Left ventricle myocardium superior (tissue), 1 donor: Measurements from ENCODE around the gene DOCK3. TPM values are rescaled to one million over a fixed set of nuclear protein-coding genes. Genes with fewer than 3 reads are reported as not detected.
A peak's percentile ranks its signal among the peaks of the same experiment; 100 is the strongest.
"Not testable (repeated sequence)": the region's sequence is repeated elsewhere in the genome, so short reads cannot be mapped to it uniquely, and the experiment has no call there.

Source experiments
- ATAC-seq: fragments of 200-7000 bp; cut with Tn5 transposase; one replicate; pipeline ENCODE4 v1.9.1; 2020; ENCODE audit warnings: mild to moderate bottlenecking, moderate library complexity
- DNase-seq: peaks from one replicate; pipeline ENCODE4 v3.0.0-alpha.2; 2020
- intact Hi-C: fragments of 100-400 bp; cut with micrococcal nuclease; formaldehyde crosslinking; loops from one replicate; pipeline ENCODE4 v1.11.0; 2022
- total RNA-seq: library from RNA; stranded (reverse); fragmentation: NEBNext Ultra II Directional; extraction: Animal tissue kit (Norgen Biotek cat#: 25700); gene quantifications from one replicate; pipeline ENCODE4 v1.2.1, GENCODE V29; 2021
- donor health status: DM: no; HTN: yes; CAD: no; lungs with severe emphysema.

DOCK3 gene
- total RNA-seq, 1 donor from 2014 or later: 3.8 TPM

DNA sequence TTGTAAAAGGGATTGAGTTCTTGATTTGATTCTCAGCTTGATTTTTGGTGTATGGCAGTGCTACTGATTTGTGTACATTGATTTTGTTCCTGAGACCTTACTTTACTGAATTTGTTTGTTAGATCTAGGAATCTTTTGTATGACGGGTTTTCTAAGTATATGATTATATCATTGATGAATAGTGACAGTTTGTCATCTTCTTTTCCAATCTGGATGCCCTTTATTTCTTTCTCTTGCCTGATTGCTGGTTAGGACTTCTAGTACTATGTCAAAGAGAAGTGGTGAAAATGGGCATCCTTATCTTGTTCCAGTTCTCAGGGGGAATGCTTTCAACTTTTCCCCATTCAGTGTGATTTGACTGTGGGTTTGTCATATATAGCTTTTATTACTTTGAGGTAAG lies 103.0 kb downstream of the DOCK3 start:
- intact Hi-C loops: no loop called here
- ATAC-seq (no peak), DNase-seq (no peak)

- not testable (repeated sequence) for ATAC-seq
These were observed 107.0 kb downstream of the DOCK3 start for GRCh38 chr3:50781766-50782165.

DNA sequence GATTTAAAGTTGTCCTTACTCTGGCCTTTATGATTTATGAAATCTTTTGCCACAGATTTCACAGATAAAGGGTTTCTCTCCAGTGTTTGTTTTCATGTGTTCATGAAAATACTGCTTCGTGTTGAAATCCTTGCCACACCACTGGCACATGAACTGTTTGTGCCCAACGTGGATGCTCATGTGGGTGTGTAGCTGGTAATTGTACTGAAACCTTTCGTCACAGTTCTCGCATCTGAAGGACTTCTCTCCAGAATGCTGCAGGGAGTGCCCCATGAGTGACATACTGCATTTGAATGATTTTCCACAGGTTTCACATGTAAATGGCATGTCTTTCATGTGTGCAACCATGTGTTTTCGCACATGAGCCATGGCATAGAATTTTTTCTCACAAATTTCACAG lies 111.9 kb downstream of the DOCK3 start:
- DNase-seq: no peak
- intact Hi-C loops: no loop called here
- ATAC-seq: no peak

More at GRCh38 chr3:50781766-50782165, 107.0 kb downstream of the DOCK3 start:
- DNase-seq, intact Hi-C loops: not testable (repeated sequence)

GRCh38 chr3:50790894-50791293 lies 116.2 kb downstream of the DOCK3 start:
- intact Hi-C loops, ATAC-seq, DNase-seq: not testable (repeated sequence)

DNA sequence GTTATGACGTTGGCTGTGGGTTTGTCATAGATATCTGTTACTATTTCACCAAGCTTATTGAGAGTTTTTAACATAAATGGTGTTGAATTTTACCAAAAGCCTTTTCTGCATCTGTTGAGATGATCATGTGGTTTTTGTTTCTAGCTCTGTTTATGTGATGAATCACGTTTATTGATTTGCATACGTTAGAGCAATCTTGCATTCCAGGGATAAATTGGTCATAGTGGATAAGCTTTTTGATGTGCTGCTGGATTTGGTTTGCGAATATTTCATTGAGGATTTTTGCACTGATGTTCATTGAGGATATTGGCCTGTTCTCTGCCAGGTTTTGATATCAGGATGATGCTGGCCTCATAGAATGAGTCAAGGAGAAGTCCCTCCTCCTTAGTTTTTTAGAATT lies 117.8 kb downstream of the DOCK3 start:
- intact Hi-C loops: no loop called here
- ATAC-seq: no peak

DNA sequence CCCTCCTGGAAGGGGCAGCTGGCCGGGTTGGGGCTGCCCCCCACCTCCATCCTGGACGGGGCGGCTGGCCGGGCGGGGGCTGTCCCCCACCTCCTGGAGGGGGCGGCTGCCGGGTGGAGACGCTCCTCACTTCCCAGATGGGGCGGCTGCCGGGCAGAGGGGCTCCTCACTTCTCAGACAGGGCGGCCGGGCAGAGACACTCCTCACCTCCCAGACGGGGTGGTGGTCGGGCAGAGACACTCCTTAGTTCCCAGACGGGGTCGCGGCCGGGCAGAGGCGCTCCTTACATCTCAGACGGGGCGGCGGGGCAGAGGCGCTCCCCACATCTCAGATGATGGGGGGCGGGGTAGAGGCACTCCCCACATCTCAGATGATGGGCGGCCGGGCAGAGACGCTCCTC lies 129.1 kb downstream of the DOCK3 start:
- DNase-seq, intact Hi-C loops, ATAC-seq: not testable (repeated sequence)

More for the DNA sequence above, 117.8 kb downstream of the DOCK3 start:
- no peak for DNase-seq

DNA sequence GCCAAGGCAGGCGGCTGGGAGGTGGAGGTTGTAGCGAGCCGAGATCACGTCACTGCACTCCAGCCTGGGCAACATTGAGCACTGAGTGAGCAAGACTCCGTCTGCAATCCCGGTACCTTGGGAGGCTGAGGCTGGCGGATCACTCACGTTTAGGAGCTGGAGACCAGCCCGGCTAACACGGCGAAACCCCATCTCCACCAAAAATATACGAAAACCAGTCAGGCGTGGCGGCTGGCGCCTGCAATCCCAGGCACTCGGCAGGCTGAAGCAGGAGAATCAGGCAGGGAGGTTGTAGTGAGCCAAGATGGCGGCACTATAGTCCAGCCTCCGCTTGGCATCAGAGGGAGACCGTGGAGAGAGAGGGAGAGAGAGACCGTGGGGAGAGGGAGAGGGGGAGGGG lies 129.6 kb downstream of the DOCK3 start:
- ATAC-seq, DNase-seq, intact Hi-C loops: not testable (repeated sequence)

DNA sequence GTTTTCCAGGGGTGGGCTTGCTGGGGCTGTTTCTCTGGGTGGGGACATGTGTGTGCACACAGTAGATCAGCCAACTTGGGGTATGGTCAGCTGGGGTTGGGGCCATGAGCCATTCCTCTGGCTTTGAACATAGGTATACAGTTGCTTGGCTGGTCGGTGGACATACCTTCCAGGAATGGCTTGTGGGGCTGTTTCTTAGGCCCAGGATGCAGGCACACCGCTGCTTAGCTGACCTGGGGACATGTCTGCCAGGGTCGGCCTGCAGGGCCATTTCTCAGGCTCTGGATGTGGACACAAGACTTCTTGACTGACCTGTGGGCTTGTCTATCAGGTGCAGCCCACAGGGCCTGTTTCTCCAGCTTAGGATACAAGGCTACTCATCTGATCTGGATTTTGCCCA lies 130.6 kb downstream of the DOCK3 start:
- intact Hi-C loops: no loop called here
- ATAC-seq: no peak
- DNase-seq: no peak

- intact Hi-C loops: no loop called here
- DNase-seq: no peak
- ATAC-seq: no peak
These were observed 131.3 kb downstream of the DOCK3 start for GRCh38 chr3:50806031-50806430.

- intact Hi-C loops: no loop called here
- peak; percentile 24 for ATAC-seq
These were observed 132.1 kb downstream of the DOCK3 start for GRCh38 chr3:50806806-50807205.

GRCh38 chr3:50807266-50807665 lies 132.5 kb downstream of the DOCK3 start:
- no peak for DNase-seq
- intact Hi-C loops: no loop called here
- peak; percentile 86 for ATAC-seq

More at GRCh38 chr3:50806806-50807205, 132.1 kb downstream of the DOCK3 start:
- DNase-seq: no peak

- ATAC-seq (no peak), DNase-seq (no peak)
- intact Hi-C loops: no loop called here
These were observed 137.2 kb downstream of the DOCK3 start for GRCh38 chr3:50811893-50812292.

- no peak for DNase-seq
- intact Hi-C loops: no loop called here
- ATAC-seq: no peak
These were observed 141.1 kb downstream of the DOCK3 start for GRCh38 chr3:50815844-50816243.

GRCh38 chr3:50816894-50817293 lies 142.2 kb downstream of the DOCK3 start:
- DNase-seq: no peak
- ATAC-seq: no peak
- intact Hi-C loops: no loop called here

DNA sequence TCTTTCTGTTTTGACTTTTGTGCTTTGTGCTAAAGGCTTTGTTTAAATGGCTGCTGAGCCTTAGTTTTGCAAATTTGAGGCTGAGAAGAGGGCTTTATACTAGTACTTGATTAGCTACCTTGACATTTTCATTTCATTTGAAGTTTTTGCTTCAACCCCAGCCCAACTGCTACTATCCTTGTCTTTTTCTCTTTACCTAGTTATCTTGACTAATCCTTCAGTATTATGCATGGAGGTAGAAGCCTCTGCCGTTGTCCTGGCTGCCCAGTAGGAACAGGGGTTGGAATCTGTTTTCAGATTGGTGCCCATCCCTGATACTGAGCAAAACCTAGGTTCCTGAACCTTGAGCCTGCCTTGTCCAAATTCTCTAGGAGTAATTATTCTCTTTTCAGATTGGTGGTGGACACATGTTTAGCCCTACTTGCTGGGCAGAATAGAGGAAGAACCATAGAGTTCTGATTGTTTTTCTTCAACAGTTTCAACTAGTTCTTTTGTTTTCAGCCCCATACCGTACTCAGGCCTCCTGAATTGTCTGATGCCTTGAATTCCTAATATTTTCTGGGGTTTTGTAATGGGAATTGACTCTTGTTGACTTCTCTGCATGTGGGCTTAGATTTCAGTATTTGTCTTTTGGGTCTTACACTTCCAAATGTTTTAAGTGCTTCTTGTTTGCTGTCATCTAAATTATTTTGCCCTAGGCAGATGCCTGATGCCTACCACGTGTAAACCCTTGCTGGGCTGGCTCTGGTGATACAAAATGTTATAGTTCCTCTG lies 143.2 kb downstream of the DOCK3 start:
- intact Hi-C loops: no loop called here
- DNase-seq (no peak), ATAC-seq (no peak)

DNA sequence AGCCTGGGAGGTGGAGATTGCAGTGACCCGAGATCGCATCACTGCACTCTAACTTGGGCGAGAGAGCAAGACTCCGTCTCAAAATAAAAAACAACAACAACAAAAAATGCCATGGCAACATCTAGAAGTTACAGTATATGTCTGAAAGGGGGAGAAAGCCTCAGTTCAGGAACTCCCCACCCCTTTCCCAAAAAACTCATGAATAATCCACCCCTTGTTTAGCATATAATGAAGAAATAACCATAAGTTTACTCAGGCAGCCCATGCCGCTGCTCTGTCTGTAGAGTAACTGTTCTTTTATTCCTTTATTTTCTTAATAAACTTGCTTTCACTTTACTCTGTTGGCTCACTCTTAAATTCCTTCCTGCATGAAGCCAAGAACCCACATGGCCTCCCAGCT lies 145.2 kb downstream of the DOCK3 start:
- no peak for ATAC-seq
- DNase-seq: no peak
- intact Hi-C loops: no loop called here

DNA sequence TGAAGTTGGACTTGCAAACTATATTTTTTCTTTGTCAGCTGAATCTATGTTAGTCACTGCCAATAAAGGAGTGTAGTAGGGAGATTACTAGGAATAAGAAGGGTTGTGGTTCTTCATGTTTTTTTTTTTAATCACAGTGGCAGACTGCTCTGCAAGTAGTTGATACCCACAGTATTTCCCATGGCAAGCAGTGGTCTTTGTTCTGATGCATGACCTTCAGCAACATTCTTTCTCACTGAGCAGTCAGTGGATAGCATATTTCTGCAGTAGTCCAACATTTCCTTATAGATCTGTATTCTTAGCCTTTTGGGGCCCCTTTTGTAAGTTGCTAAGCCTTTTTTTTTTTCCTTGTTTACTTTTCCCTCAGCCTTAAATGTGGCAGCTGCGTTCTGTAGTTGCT lies 151.1 kb downstream of the DOCK3 start:
- ATAC-seq (no peak), DNase-seq (no peak)
- intact Hi-C loops: no loop called here

DNA sequence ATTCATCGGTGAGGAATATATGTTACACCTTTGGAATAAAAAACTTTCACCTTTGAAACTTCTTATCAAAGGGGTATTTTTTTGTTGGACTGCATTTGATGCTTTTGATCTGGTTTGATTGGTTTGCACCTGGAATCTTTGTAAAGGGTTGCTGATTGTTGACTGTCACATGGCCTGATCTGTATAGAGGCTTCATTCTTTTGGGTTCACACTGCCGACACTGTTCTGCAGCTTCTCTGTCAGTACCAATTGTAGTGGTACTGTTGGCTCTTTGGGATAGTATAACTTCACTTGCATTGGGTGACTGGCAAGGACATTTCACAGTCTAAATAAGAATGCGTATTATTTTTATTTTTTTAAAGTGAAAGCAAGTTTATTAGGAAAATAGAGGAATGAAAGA lies 155.7 kb downstream of the DOCK3 start:
- DNase-seq (no peak), ATAC-seq (no peak)
- intact Hi-C loops: no loop called here

- intact Hi-C loops, ATAC-seq, DNase-seq: not testable (repeated sequence)
These were observed 156.3 kb downstream of the DOCK3 start for GRCh38 chr3:50831009-50831408.

DNA sequence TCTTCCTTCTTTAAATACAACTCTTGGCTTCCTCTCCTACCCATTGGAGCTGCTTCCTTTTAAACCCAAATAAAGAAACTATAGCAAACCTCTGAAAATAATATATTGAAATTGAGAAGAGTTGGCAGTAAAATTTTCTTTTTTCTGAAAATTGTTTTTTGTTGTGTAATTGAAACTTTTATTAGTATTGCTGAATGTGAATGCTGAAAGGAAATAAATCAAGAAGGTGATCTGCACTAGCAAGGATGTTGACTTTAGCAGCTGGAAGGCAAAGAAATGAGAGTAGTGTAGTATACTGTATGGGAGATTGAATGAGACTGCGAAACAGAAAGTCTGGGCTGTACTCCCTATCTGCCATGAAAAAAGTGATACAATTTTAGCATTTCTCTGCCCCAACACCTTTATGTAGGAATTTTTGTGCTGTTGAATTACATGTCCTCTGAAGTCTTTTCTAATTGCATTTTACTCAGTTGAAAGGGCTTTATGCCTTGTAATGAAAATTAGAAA lies 166.3 kb downstream of the DOCK3 start:
- no peak for DNase-seq
- ATAC-seq: no peak

DNA sequence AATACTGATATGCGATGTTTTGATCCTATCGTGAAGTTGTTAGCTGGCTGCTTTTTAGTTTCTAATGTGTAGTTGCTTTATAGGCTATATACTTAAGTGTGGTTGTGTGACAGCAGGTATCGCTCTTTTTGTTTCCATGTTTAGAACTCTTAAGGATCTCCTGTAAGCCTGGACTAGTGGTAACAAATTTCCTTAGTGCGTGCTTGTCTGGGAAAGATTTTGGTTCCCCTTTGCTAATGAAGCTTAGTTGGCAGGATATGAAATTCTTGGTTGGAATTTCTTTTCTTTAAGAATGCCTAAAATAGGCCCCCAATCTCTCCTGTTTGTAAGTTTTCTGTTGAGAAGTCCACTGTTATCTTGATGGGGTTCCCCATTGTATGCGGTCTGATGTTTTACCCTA lies 173.6 kb downstream of the DOCK3 start:
- ATAC-seq (no peak), DNase-seq (no peak)
- intact Hi-C loops: no loop called here

More for the DNA sequence above, 166.3 kb downstream of the DOCK3 start:
- intact Hi-C loops: no loop called here
